HG02970 (cell line): ENCODE data around the gene NMU.
A peak's percentile ranks its signal among the peaks of the same experiment; 100 is the strongest.
"Not testable (repeated sequence)": the region's sequence is repeated elsewhere in the genome, so short reads cannot be mapped to it uniquely, and the experiment has no call there.

ENCODE experiments used
- ATAC-seq: cut with Tn5 transposase; IDR thresholded peaks from one replicate; pipeline ENCODE4 v1.9.1; 2021; ENCODE audit warnings: mild to moderate bottlenecking, moderate library complexity, moderate number of reproducible peaks; ENCODE audit not compliant: unreplicated experiment, low FRiP score

Gene NMU

GRCh38 chr4:55635741-55636655 lies at the start of gene NMU:
NMU (minus strand) TSS chr4:55636298; CDS start chr4:55636192, 106 bp downstream.
- ATAC-seq = peak; percentile 67

- no peak for ATAC-seq
These were observed 48.2 kb upstream of the NMU start for GRCh38 chr4:55684276-55684675.

GRCh38 chr4:55682797-55683196 lies 46.7 kb upstream of the NMU start:
- not testable (repeated sequence) for ATAC-seq

- no peak for ATAC-seq
These were observed 46.2 kb upstream of the NMU start for GRCh38 chr4:55682295-55682694.

GRCh38 chr4:55681430-55681829 lies 45.3 kb upstream of the NMU start:
- ATAC-seq = no peak

GRCh38 chr4:55675196-55675793 lies 39.2 kb upstream of the NMU start:
- no peak for ATAC-seq

- no peak for ATAC-seq
These were observed 37.3 kb upstream of the NMU start for GRCh38 chr4:55673424-55673823.

GRCh38 chr4:55671667-55672066 lies 35.6 kb upstream of the NMU start:
- no peak for ATAC-seq

- no peak for ATAC-seq
These were observed 34.6 kb upstream of the NMU start for GRCh38 chr4:55670695-55671094.

GRCh38 chr4:55668449-55668848 lies 32.4 kb upstream of the NMU start:
- ATAC-seq = no peak

GRCh38 chr4:55666535-55666934 lies 30.4 kb upstream of the NMU start:
- ATAC-seq = no peak

- ATAC-seq = no peak
These were observed 27.0 kb upstream of the NMU start for GRCh38 chr4:55663145-55663544.

GRCh38 chr4:55661398-55662056 lies 25.4 kb upstream of the NMU start:
- ATAC-seq = no peak

- no peak for ATAC-seq
These were observed 22.6 kb upstream of the NMU start for GRCh38 chr4:55658657-55659056.

GRCh38 chr4:55654131-55654530 lies 18.0 kb upstream of the NMU start:
- no peak for ATAC-seq

- ATAC-seq = no peak
These were observed 14.4 kb upstream of the NMU start for GRCh38 chr4:55650483-55650882.

GRCh38 chr4:55637272-55637820 lies 1.2 kb upstream of the NMU start:
- no peak for ATAC-seq

- ATAC-seq = no peak
These were observed 530 bp upstream of the NMU start for GRCh38 chr4:55636656-55636999.

GRCh38 chr4:55635282-55635681 lies 816 bp downstream of the NMU start:
- ATAC-seq = no peak

- no peak for ATAC-seq
These were observed 1.5 kb downstream of the NMU start for GRCh38 chr4:55634417-55635128.

- ATAC-seq = no peak
These were observed 2.2 kb downstream of the NMU start for GRCh38 chr4:55633903-55634302.
